GM12875 (cell line): ENCODE results near the gene SLC9A3.

Experiments used
- H3K4me3 ChIP-seq: one replicate; pipeline ENCODE4 v1.5.1; 2011; ENCODE audit warnings: low read depth, low read length, control low read depth
- TF ChIP-seq, protein P1 (sequence below): IDR thresholded peaks from 2 replicates; pipeline ENCODE4 v1.5.1; 2011; ENCODE audit warnings: low read depth, mild to moderate bottlenecking, control low read depth, inconsistent platforms, low read length, moderate library complexity, borderline replicate concordance; ENCODE audit not compliant: insufficient read depth

SLC9A3 gene

GRCh38 chr5:476814-477175, 47.5 kb downstream of the SLC9A3 start:
- TF ChIP-seq, protein P1, sequence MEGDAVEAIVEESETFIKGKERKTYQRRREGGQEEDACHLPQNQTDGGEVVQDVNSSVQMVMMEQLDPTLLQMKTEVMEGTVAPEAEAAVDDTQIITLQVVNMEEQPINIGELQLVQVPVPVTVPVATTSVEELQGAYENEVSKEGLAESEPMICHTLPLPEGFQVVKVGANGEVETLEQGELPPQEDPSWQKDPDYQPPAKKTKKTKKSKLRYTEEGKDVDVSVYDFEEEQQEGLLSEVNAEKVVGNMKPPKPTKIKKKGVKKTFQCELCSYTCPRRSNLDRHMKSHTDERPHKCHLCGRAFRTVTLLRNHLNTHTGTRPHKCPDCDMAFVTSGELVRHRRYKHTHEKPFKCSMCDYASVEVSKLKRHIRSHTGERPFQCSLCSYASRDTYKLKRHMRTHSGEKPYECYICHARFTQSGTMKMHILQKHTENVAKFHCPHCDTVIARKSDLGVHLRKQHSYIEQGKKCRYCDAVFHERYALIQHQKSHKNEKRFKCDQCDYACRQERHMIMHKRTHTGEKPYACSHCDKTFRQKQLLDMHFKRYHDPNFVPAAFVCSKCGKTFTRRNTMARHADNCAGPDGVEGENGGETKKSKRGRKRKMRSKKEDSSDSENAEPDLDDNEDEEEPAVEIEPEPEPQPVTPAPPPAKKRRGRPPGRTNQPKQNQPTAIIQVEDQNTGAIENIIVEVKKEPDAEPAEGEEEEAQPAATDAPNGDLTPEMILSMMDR: no peak
- H3K4me3 ChIP-seq: no peak overlapping the region

- H3K4me3 ChIP-seq: no peak overlapping the region
- TF ChIP-seq, protein P1: no peak
These were observed 48.0 kb downstream of the SLC9A3 start for GRCh38 chr5:476102-476813.

DNA sequence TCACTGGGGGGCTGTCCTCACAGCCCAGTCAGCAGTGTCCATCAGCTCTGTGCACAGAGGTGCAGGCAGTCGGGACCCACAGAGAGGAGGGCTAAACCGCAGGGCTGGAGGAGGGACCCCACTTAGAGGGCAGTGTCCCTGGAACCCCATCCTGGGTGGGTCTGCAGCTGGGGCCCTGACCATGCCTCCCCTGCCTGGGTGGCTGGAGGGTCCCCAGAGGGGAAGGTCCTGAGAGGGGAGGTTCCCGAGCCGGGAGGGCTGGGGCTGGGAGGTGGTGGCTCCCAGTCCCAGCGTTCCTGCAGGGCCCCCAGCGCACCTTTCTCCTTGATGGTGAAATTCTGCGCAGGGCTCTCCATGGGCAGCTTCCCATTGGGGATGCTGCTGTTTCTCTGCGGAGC, 48.5 kb downstream of the SLC9A3 start:
- H3K4me3 ChIP-seq: no peak overlapping the region
- TF ChIP-seq, protein P1: no peak

GRCh38 chr5:474840-475661, 49.2 kb downstream of the SLC9A3 start:
- peak overlapping the region; percentile 64 for H3K4me3 ChIP-seq
- TF ChIP-seq, protein P1: no peak

- H3K4me3 ChIP-seq: peak overlapping the region; percentile 64
These were observed 49.9 kb downstream of the SLC9A3 start for GRCh38 chr5:474232-474839.

DNA sequence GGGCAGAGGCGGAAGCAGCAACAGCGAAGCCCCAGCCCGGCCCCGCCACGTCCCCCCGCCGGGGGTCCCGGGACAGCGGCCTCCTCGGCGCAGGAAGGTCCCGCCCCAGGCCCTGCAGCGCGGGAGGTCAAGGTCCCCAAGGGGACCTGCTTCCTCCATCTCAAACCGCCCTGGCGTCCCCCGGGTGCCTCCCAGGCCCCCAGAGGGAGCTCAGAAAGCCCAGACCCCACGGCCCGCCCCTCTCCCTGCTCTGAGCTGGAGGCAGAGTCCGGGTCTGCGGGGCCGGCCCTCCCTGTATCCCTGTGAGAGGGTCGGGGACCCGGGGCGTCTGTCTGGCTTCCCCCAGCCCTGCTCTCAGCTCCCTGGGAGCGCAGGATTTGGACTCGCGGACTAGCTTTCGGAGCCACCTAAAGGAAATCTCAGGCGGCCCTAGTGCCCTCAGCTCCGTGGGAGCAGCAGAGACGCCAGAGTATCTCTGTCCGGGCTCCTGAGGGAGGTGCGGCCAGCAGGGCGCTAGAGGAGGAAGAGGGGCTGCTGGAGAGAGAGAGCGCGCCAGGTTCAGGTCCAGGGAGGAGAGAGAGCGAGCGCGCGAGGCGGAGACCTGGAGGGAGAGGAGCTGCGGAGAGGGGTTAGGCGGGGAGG, 50.6 kb downstream of the SLC9A3 start:
- TF ChIP-seq, protein P1: no peak
- H3K4me3 ChIP-seq: peak overlapping the region; percentile 64

- H3K4me3 ChIP-seq: peak overlapping the region; percentile 93
- TF ChIP-seq, protein P1: no peak
These were observed 51.3 kb downstream of the SLC9A3 start for GRCh38 chr5:472656-473550.
